Activated CD8-positive, alpha-beta T cell treated with anti-CD3 and anti-CD28 coated beads, Interleukin-2, amount 10 ng/mL, durations not matched to agents 7 days and 5 days (primary cell): ENCODE results near the gene ADAMTS20. TPM values are rescaled to one million over a fixed set of nuclear protein-coding genes. Genes with fewer than 3 reads are reported as not detected.
"Not testable (repeated sequence)": the region's sequence is repeated elsewhere in the genome, so short reads cannot be mapped to it uniquely, and the experiment has no call there.

ENCODE experiments used
- ATAC-seq: fragments of 150-1000 bp; cut with Tn5 transposase; one replicate; pipeline ENCODE4 v1.10.0; 2021; ENCODE audit warnings: moderate library complexity
- CTCF ChIA-PET: fragments of 350-600 bp; sonication (Branson Sonifier 250); formaldehyde crosslinking; loops from one replicate; lab custom pipeline; 2021; ENCODE audit warnings: antibody characterized with exemption; lab: Charles Lee
- POLR2A ChIA-PET: fragments of 350-600 bp; sonication (Branson Sonifier 250); formaldehyde crosslinking; loops from one replicate; lab custom pipeline; 2021; ENCODE audit warnings: antibody characterized with exemption; lab: Charles Lee
- DNase-seq: peaks from one replicate; pipeline ENCODE4 v3.0.0-alpha.2; 2020
- H3K27ac Mint-ChIP-seq: one replicate; pipeline ENCODE4 v1.8.0; 2021; ENCODE audit warnings: mild to moderate bottlenecking, mixed read lengths
- H3K27me3 Mint-ChIP-seq: one replicate; pipeline ENCODE4 v1.8.0; 2021; ENCODE audit warnings: low read depth, mixed read lengths
- H3K36me3 Mint-ChIP-seq: one replicate; pipeline ENCODE4 v1.8.0; 2021; ENCODE audit warnings: low read depth, mixed read lengths
- H3K4me1 Mint-ChIP-seq: one replicate; pipeline ENCODE4 v1.8.0; 2021; ENCODE audit warnings: low read depth, mixed read lengths
- H3K4me3 Mint-ChIP-seq: one replicate; pipeline ENCODE4 v1.8.0; 2021; ENCODE audit warnings: mild to moderate bottlenecking, mixed read lengths
- H3K9me3 Mint-ChIP-seq: one replicate; pipeline ENCODE4 v1.8.0; 2022; ENCODE audit warnings: mixed read lengths; ENCODE audit not compliant: insufficient read depth
- total RNA-seq, 2 experiments: library from RNA; stranded (reverse); gene quantifications; one replicate each; pipeline ENCODE4 v1.2.3, GENCODE V29; 2021

ADAMTS20 gene
- total RNA-seq, 2 experiments from 2014 or later = not detected

- ChIA-PET POLR2A (no interaction called here), CTCF (no interaction called here)
- no peak overlapping the region for H3K27ac Mint-ChIP-seq
- no peak for DNase-seq
- no peaks in the 10 kb centered on the region for H3K4me1 Mint-ChIP-seq
- H3K36me3 Mint-ChIP-seq = no peaks in the 10 kb centered on the region
- no peak for ATAC-seq
- H3K4me3 Mint-ChIP-seq = no peak overlapping the region
- H3K27me3 Mint-ChIP-seq = no peaks in the 10 kb centered on the region
- no peaks in the 10 kb centered on the region for H3K9me3 Mint-ChIP-seq
These were observed 202.1 kb downstream of the ADAMTS20 start for GRCh38 chr12:43349863-43350262.

DNA sequence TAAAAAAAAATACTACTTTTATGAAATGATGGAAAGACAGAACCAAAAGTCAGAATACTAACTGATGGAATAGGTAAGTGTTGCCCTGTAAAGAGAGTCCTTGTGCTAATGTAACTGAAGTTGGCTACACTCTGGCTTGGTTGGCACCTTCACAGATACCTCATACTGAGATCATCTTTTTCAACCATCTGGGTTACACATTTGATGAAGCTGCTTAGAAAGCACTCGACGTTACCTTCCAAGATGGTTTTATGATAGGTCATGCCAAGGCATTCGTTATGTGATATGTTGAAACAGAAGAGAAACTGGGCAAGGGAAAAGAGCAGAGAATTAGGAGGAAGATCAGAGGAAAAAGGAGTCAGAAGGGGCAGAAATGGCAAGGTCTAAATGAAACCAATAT, 203.8 kb downstream of the ADAMTS20 start:
- Mint-ChIP-seq H3K27me3 (no peaks in the 10 kb centered on the region), H3K27ac (no peak overlapping the region), H3K4me1 (no peaks in the 10 kb centered on the region), H3K36me3 (no peaks in the 10 kb centered on the region), H3K9me3 (no peaks in the 10 kb centered on the region), H3K4me3 (no peak overlapping the region)
- POLR2A ChIA-PET = no interaction called here
- DNase-seq (no peak), ATAC-seq (no peak)
- CTCF ChIA-PET = no interaction called here

- Mint-ChIP-seq H3K27me3 (no peaks in the 10 kb centered on the region), H3K4me1 (no peaks in the 10 kb centered on the region), H3K27ac (no peak overlapping the region), H3K4me3 (no peak overlapping the region), H3K36me3 (no peaks in the 10 kb centered on the region), H3K9me3 (peaks cover 5% of the 10 kb centered on the region)
- ATAC-seq (no peak), DNase-seq (no peak)
- ChIA-PET POLR2A (no interaction called here), CTCF (no interaction called here)
These were observed 205.0 kb downstream of the ADAMTS20 start for GRCh38 chr12:43347026-43347425.

- Mint-ChIP-seq H3K4me3 (no peak overlapping the region), H3K4me1 (no peaks in the 10 kb centered on the region), H3K27me3 (no peaks in the 10 kb centered on the region), H3K36me3 (no peaks in the 10 kb centered on the region), H3K9me3 (peaks cover 5% of the 10 kb centered on the region), H3K27ac (no peak overlapping the region)
- CTCF ChIA-PET = no interaction called here
- DNase-seq (no peak), ATAC-seq (no peak)
- POLR2A ChIA-PET = no interaction called here
These were observed 207.0 kb downstream of the ADAMTS20 start for GRCh38 chr12:43345023-43345422.

DNA sequence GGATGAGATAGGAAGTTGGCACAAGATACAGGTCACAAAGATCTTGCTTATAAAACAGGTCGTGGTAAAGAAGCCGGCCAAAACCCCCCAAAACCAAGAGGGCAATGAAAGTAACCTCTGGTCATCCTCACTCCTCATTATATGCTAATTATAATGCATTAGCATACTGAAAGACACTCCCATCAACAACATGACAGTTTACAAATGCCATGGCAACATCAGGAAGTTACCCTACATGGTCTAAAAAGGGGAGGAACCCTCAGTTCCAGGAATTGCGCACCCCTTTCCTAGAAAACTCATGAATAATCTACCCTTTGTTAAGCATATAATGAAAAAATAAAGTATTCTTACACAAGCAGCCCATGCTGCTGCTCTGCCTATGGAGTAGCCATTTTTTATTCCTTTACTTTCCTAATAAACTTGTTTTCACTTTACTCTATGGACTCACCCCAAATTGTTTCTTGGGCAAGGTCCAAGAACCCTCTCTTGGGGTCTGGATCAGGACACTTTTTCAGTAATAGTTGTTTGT, 210.2 kb downstream of the ADAMTS20 start:
- H3K4me1 Mint-ChIP-seq, ATAC-seq, H3K36me3 Mint-ChIP-seq, H3K27ac Mint-ChIP-seq, H3K27me3 Mint-ChIP-seq, H3K9me3 Mint-ChIP-seq, CTCF ChIA-PET, POLR2A ChIA-PET, DNase-seq, H3K4me3 Mint-ChIP-seq: not testable (repeated sequence)

DNA sequence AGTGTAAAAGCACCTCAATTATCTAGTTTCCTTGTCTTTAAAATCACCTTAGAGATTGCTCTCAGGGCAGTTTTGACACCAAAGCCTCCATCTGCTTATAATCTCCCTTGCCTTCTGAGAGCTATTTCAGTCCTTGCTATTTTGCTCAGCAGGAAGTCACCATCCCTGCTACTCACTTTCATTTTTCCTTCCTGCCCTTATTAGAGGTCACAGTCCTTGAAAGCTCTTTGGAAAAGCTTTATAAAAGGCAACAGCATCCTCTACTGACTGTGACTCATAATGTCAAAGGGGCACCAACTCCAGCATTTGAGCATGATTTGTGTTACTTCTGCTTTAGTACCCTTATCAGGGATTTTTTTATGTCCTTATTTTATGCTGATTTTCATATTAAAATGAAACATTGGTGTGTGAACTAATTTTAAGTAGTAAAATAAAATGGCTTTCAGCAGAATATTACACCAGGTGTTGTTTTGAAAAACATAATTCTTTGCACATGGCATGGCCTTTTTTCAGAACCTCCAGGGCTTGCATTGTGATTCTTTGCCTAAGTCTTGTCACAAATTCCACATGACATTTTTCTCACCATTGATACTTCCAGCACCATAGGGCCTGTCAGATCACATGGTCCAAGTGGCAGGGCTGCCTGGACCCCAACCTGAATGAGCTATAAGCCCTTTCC, 213.0 kb downstream of the ADAMTS20 start:
- no peaks in the 10 kb centered on the region for H3K36me3 Mint-ChIP-seq
- H3K27me3 Mint-ChIP-seq = no peaks in the 10 kb centered on the region
- ATAC-seq = no peak

DNA sequence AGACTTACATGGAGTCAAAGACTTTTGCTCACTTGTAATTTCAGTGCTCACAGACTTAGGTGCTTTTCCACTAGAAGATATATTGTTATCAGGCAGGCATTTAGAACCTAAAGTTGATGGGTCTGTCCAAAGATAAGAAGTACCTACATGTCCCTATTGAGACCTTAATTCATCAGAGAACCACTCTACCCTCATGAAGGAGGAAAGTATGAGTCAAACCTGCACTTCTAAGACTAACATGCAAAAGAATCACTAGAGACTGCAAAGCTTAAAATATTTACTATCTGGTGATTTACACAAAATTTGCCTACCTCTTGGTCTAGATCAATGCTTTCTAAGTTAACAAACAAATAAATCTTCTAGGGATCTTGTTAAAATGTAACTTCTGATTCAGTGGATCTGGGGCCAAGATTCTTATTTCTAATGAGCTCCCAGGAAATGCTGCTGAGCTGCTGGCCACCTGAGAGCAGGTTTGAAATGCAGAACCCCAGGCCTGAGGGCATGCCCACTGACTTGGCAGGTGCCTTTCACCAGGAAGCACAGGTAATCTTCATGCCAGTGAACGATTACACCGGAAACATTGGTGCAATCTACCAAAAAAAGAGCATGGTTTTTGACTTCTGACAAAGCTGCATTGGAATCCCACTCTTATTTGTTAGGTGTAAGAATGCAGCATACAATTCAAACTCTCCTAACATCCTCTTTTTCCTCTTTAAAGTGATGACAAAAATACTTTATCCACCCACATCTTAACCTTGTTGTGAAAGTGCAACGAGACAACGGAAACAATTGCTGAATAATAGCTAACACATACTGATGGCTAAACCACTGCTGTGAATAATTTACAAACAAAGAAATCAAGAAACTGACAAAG, 214.2 kb downstream of the ADAMTS20 start:
- Mint-ChIP-seq H3K4me1 (no peaks in the 10 kb centered on the region), H3K4me3 (no peak overlapping the region), H3K27me3 (no peaks in the 10 kb centered on the region), H3K36me3 (no peaks in the 10 kb centered on the region), H3K9me3 (peaks cover 5% of the 10 kb centered on the region), H3K27ac (no peak overlapping the region)
- CTCF ChIA-PET = no interaction called here
- POLR2A ChIA-PET = no interaction called here
- ATAC-seq (no peak), DNase-seq (no peak)

More for the DNA sequence above, 213.0 kb downstream of the ADAMTS20 start:
- no peaks in the 10 kb centered on the region for H3K4me1 Mint-ChIP-seq
- ChIA-PET CTCF (no interaction called here), POLR2A (no interaction called here)
- peaks cover 5% of the 10 kb centered on the region for H3K9me3 Mint-ChIP-seq
- no peak for DNase-seq
- H3K27ac Mint-ChIP-seq = no peak overlapping the region
- H3K4me3 Mint-ChIP-seq = no peak overlapping the region

DNA sequence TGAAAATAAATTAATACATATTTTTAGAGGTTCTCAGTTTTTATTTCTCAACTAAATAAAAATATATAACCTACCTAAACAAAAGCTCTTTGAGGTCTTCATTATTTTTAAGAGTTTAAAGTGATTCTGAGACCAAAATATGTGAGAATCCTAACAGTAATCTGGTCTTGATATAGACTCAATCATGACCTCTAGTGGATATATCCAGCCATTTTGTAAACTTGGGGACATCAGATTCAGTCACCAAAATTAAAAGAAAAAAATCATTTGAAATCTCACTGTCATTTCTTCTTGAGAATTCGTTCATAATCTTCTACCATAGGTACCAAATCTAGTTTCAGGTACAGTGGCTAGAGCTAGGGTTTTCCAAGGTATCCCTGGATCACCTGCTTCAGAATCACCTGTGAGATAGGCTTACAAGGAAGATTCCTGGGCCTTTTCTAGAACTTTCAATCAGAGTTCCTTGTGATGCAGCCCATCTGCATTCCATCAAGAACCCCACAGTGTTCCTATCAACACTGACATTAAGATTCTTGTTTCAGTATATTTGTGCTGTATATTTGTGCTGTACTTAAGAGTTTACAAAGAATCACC, 214.9 kb downstream of the ADAMTS20 start:
- Mint-ChIP-seq H3K27ac (no peak overlapping the region), H3K4me3 (no peak overlapping the region), H3K36me3 (no peaks in the 10 kb centered on the region), H3K4me1 (no peaks in the 10 kb centered on the region), H3K9me3 (no peaks in the 10 kb centered on the region), H3K27me3 (no peaks in the 10 kb centered on the region)
- POLR2A ChIA-PET = no interaction called here
- CTCF ChIA-PET = no interaction called here
- DNase-seq = no peak
- ATAC-seq = no peak

DNA sequence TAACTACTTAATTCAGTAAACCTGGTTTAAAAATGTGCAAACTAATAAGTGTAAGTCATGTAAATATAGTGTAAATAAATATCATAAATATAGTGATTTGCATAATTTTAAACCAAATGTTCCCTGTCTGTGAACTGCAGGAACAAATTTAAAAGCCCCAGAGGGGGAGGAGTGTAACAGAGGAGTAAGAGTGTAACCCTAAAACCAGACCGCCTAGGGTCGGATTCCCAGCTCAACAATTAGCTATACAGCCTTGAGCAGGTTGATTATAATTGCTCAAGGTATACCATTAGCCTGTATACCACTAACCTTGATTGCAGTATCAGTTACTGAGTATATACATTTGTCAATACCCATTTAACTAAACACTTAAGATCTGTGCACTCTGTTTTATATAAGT, 218.4 kb downstream of the ADAMTS20 start:
- H3K27me3 Mint-ChIP-seq = no peaks in the 10 kb centered on the region
- ATAC-seq = no peak
- no peak overlapping the region for H3K27ac Mint-ChIP-seq
- ChIA-PET POLR2A (no interaction called here), CTCF (no interaction called here)
- H3K4me1 Mint-ChIP-seq = no peaks in the 10 kb centered on the region
- H3K9me3 Mint-ChIP-seq = no peaks in the 10 kb centered on the region
- H3K36me3 Mint-ChIP-seq = no peaks in the 10 kb centered on the region
- H3K4me3 Mint-ChIP-seq = no peak overlapping the region
- no peak for DNase-seq

- no peak for ATAC-seq
- CTCF ChIA-PET = no interaction called here
- DNase-seq = no peak
- H3K36me3 Mint-ChIP-seq = no peaks in the 10 kb centered on the region
- H3K4me3 Mint-ChIP-seq = no peak overlapping the region
- H3K27ac Mint-ChIP-seq = no peak overlapping the region
- POLR2A ChIA-PET = no interaction called here
- no peaks in the 10 kb centered on the region for H3K27me3 Mint-ChIP-seq
- no peaks in the 10 kb centered on the region for H3K4me1 Mint-ChIP-seq
- no peaks in the 10 kb centered on the region for H3K9me3 Mint-ChIP-seq
These were observed 218.9 kb downstream of the ADAMTS20 start for GRCh38 chr12:43332977-43333640.

DNA sequence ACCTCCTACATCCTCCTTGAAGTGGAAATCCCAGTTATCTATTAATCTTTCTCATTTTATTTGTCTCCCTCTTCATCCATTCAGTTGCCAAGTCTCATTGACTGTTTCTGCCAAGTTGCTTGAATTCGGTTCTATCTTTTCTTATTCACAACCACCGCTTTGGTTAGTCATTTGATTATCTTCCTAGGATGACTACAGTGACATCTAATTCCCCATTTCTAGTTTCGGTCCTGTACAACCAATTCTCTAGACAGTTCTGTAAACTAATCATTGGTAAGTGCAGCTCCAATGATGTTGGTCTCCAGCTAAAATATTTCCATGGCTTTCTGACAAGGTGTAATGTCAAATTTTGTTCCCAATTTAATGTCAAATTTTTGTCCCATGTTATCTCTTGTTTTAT, 220.1 kb downstream of the ADAMTS20 start:
- DNase-seq (no peak), ATAC-seq (no peak)
- ChIA-PET CTCF (no interaction called here), POLR2A (no interaction called here)
- no peaks in the 10 kb centered on the region for H3K4me1 Mint-ChIP-seq
- H3K4me3 Mint-ChIP-seq = no peak overlapping the region
- H3K27ac Mint-ChIP-seq = no peak overlapping the region
- H3K36me3 Mint-ChIP-seq = no peaks in the 10 kb centered on the region
- no peaks in the 10 kb centered on the region for H3K9me3 Mint-ChIP-seq
- H3K27me3 Mint-ChIP-seq = no peaks in the 10 kb centered on the region
